ENCODE measurements around the gene RNF212B.

The RNF212B gene

GRCh38 chr14:23297096-23297495 is 59.4 kb downstream of the RNF212B start:
- no peak for DNase-seq

DNA sequence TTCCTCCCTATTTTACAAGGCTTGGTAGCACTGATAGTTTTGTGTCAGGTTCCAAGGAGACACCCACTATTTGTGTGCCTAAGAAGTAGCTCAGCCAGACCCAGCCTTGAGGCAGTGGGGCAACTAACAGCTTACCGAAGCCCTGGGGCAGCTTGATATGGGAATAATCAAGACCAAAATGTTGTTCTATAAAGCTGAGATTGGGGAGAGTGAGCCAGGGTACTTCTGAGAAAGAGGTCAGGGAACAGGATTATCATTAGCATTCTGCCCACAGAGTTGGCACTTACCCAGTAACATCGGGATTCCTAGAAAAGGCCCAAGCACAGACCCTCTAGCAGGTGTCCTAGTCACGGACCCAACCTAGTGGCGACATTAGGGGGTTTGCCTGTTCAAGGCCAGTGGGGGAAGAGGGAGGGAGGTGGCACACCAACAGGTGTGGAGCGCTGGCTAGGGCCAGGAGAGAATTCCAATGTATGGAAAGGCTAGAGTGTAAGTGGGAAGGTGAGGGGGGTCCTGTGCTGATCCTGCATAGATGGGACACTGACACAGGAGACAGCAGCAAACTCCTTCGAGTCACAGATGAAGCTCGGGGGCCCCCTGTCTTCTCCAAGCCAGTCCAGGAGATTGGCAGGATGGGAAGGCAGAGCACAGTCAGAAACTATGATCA is 60.0 kb downstream of the RNF212B start:
- DNase-seq = no peak

- DNase-seq = no peak
Observed at GRCh38 chr14:23299211-23299957, 61.6 kb downstream of the RNF212B start.

DNA sequence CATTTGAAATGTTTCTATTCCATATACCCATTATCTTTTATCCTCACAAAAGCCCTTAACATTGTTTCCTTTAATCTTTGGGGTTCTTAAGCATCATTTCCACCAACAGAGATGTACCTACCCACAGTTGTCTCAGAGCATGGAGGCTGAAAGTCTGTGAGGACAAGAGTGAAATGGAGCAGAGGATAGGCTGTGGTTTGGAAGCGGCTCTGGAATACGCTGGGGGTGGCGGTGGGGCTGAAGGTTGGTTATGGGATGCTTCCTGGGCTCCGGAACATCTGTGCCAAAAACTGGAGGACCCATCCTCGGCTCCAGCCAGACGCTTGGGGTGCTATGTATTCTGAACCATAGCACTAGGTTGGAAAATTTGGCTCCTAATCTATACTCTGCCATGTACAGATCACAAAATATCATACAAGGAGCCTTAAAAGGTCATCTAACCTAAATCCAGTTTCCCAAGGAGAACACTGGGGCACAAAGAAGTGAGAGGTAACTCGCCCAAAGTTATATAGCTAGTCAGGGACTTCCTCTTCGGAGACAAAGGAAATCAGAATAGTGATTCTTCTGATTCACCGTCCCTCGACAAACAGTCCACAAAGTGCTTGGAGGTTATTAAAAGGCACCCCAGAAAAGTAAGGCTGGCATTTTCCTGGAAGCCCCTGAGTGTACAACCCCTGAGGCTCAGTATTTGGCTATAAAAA is 62.4 kb downstream of the RNF212B start:
- DNase-seq = no peak

DNA sequence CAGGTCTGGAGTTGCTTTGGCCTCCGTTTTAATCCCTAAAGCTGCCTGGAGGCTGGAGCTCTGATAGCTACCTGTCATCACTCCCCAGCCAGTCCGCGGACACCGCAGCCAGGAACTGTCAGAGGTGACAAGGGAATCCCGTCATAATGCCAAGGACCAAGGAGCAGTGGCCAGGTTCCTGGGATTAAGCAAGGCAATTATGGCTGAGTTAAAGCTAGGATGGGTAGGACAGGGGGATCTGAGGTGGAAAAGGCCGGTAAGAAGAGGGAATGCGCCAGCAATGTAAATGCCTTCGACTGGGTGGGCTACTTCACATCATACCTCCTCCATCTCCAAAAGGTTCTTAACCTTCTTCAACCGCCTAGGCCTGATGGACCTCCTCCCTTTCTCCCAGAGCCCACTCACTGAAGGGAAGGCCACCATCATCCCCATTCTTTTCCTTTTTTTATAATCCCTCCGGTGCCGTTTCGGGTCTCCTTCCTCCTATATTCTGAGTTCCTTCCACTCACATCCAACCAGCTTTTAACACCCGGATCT is 63.0 kb downstream of the RNF212B start:
- peak; percentile 14 for DNase-seq

DNA sequence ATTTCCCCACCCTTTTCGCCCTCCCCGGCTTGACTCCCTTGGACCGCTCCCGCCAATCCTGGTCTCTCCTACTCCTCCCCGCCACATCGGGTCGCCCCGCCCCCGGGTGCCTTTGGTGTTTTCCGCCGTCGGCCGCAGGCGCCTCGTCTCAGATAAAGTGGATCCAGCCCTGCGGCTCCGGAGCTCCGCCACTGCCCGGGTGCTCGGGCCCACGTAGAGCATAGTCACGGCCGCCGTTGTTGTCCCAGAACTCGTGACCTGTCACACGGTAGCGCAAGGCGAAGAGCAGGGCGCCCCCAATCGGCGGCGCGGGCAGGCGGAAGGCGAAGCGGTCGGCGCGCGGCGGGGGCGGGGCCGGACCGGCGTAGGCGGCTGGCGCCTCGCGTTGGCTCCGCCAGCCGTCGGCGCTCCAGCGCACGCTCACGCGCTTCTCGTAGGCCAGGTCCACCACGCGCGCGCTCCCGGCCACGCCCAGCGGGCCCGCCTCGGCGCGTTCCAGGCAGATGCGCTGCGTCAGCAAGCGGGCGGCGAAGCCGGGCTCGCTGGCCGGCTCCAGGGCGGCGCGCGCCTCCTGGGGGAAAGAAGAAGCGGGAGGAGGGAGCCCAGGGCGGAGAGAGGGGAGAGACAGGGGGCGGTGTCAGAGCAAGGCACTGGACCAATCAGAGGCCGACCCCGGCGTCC is 63.7 kb downstream of the RNF212B start:
- DNase-seq = peak; percentile 98

DNA sequence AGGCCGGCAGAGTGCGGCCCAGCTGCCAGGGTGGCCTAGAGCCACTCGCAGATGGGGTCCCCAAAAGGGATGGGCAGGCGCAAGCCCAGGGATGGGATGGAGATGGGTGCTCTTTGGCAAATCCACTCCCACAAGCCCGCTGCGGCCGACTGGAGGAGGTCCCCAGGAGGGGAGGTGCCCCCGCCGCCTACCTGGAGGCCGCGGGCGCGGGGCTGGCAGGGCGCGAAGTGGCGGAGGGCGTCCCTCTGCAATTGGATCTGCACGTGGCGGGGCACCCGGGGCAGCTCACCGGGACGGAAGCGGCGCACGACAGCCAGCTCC is 64.2 kb downstream of the RNF212B start:
- DNase-seq = no peak

- DNase-seq = peak; percentile 89
Observed at GRCh38 chr14:23302290-23303225, 64.8 kb downstream of the RNF212B start, which contains the start of gene PPP1R3E. Gene PPP1R3E, minus strand, starts transcription at chr14:23302859. Its CDS starts 283 bp downstream, at chr14:23302576.

DNA sequence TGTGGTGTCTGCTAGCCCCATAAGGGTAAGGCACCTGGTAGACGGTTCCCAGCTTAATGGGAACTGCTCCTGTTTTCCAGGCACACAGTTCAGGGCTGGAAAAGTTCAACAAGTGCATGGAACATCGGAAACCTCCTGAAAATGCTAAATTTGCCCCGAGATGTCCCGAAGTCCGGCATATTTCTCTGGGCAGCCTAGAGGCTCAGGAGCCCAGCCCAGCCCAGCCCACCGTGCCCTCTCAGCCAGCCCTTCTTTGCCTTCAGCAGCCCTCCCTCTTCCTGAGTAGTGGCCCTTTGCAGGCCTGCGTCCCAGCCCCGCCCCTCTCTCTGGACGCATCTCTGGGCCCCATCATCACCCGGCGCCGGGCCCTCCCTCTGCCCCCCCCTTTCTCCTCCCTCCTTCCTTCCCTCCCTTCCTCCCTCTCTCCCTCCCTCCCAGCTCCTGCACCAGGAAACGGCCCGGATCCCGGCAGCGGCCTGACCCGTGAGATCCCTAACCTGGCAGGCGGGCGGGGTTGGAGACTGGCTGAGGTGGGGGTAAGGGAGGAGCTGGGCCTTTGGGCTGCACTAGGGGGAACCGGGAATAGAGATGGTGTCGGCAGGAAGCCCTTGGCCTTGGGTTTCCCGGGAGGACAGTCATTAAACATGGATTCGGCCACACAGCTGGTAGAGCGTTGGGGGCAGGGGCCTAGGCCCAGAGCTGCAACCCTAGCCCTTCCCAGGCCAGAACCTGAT is 68.8 kb downstream of the RNF212B start, which contains the start of gene BCL2L2:
Gene BCL2L2, plus strand, starts transcription at position 422 of the 734 bp plus-strand sequence. CDS start 935 bp downstream, outside the sequence.
- no peak for DNase-seq

- DNase-seq = no peak
Observed at GRCh38 chr14:23307146-23307530, 69.4 kb downstream of the RNF212B start.

DNA sequence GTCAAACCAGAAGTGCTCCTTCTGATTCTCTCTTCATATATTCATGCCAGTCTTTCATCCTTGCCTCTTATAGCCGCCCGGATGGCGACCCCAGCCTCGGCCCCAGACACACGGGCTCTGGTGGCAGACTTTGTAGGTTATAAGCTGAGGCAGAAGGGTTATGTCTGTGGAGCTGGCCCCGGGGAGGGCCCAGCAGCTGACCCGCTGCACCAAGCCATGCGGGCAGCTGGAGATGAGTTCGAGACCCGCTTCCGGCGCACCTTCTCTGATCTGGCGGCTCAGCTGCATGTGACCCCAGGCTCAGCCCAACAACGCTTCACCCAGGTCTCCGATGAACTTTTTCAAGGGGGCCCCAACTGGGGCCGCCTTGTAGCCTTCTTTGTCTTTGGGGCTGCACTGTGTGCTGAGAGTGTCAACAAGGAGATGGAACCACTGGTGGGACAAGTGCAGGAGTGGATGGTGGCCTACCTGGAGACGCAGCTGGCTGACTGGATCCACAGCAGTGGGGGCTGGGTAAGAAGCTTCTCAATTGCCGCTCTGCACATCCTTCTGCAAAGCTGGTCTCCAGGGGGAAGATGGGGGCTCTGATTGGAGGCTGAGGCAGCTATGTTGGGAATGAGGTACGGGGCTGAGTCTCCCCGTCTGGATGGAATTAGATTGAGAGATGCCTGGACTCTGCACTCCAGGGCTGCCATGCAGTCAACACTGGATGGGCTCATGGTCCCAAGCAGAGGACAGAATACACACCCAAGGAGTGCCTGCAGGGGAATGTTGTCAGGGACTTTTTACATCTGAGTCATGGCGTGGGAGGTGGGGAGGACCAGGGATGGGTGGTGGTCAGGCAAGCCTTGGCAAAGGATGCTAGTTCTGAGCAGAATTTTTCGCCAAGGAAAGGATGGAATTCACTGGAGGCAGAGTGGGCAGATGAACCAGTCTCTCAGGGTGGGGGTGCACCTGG is 70.2 kb downstream of the RNF212B start:
- DNase-seq = no peak

GRCh38 chr14:23308721-23309445 is 71.1 kb downstream of the RNF212B start:
- DNase-seq = no peak

DNA sequence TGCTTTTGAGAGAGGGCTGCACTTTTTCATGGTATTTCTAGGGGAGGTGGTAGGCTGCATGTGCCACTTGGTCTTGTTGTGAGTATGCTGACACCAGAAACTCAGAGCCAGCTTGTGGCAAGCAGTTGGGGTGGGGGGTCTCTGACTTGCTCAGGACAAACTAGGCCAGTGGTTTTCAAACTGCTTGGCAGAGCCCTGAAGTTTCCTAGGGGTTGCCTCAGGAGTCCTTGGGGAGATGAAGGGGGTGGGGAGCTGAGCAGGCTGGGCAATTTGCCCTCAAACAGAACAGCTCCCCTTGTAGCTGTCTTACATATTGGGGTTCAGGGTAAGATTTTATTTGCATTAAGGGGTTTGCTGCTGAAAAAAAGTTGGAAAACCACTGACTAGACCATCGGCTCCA is 72.8 kb downstream of the RNF212B start:
- DNase-seq = no peak

- no peak for DNase-seq
Observed at GRCh38 chr14:23316300-23316699, 78.6 kb downstream of the RNF212B start.

DNA sequence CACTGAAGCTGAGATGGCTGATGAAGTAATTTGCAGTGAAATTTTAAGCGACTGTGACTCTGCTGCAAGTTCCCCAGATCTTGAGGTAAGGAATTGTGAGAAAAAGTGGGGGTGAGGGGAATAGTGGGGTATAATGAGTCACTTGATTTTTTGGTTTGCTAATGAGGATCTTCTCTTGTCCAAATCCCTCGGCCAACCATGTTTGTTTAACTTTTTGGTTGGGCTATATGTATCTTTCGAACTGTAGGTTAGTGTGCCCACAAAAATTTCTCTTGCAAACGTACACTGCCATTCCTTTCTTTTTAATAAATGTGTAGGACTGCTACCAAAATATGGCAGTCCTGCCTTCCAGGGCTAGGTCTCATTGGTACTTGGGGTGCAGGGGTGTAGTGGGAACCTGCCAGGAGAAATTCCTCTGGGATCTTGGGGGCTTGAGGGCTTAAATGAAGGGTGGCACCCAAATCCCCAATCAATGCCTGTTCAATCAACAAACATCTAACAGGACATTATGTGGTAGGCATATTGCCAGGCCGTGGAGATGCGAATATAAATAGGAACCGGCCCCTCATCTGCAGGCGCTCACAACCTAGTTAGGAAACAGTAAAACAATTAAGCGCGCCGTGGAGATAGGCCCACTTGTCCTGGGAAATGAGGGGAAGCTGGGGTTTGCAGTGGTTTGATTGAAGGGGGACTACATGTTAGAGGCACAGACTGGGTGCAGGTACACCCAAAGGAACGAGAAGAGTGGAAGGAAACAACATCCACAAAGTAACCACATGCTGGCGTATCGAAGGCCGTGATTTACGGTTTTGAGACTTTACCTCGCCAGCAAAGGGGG is 82.2 kb downstream of the RNF212B start:
- DNase-seq = no peak

DNA sequence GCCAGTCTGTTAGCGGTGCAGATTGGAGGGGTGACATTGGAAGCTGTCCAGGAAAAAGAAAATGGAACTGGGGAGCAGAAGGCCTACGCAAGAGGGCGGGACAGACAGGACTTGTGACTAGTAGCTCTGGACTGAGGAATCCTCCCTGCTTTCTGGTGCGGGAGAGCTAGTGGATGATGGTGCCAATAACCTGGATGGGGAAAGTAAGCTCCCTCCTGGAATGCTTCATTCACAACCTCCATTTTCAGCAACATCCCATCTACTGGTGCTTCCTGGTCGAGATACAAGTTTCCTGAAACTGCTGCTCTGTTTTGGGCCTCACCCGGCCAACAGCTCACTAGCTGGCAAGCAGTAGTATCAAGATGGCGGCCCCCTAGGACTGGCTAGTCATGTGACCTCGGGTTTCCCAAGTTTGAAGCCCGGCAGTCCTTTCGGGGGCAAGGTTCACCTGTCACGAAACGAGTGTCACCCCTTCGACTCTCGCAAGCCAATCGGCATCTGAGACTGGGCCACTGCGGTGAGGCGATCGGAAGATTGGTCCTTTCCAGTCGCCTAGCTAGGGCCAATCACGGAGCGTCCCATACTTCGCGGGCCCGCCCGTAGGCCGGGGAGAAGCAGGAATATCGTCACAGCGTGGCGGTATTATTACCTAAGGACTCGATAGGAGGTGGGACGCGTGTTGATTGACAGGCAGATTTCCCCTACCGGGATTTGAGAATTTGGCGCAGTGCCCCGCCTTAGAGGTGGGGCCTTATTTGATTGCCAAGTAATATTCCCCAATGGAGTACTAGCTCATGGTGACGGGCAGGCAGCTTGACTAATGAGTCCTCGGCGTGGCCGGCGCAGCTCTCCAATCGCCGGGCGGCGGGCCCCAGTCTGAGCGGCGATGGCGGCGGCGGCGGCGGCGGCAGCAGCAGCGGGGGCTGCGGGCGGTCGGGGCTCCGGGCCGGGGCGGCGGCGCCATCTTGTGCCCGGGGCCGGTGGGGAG is 83.1 kb downstream of the RNF212B start, which contains the start of gene PABPN1:
Gene PABPN1, plus strand, starts transcription at position 874 of the 988 bp plus-strand sequence. Its CDS starts 13 bp downstream, at position 887.
- DNase-seq = peak; percentile 93

All from stimulated activated CD4-positive, alpha-beta T cell treated with anti-CD3 and anti-CD28 coated beads, Interleukin-4, amount 100 ng/mL, for 1 hour (primary cell).